GM12878 (cell line): ENCODE results near the gene NBPF3. TPM values are rescaled to one million over a fixed set of nuclear protein-coding genes. Genes with fewer than 3 reads are reported as not detected.
"Not testable (repeated sequence)": the region's sequence is repeated elsewhere in the genome, so short reads cannot be mapped to it uniquely, and the experiment has no call there.

Experiments used
- ATAC-seq: fragments of 200-7000 bp; cut with Tn5 transposase; 3 replicates; pipeline ENCODE4 v1.9.1; 2020; ENCODE audit warnings: mild to moderate bottlenecking, moderate library complexity
- BruUV-seq: library from RNA; stranded (reverse); fragments of 400-500 nt; replicated peaks from 2 replicates; lab custom pipeline; 2021; lab: Mats Ljungman, UMichigan
- CTCF ChIA-PET: fragments of 300-600 bp; sonication (Branson Sonifier 250); formaldehyde crosslinking; extraction: SDS; loops from one replicate; lab custom pipeline; 2021; ENCODE audit warnings: inconsistent platforms; lab: Yijun Ruan, JAX
- POLR2A ChIA-PET: fragments of 350-600 bp; formaldehyde crosslinking; extraction: SDS; loops from one replicate; lab custom pipeline; 2021; ENCODE audit warnings: inconsistent platforms; lab: Charles Lee
- RAD21 ChIA-PET: fragments of 300-600 bp; sonication (Branson Sonifier 250); formaldehyde crosslinking; loops from one replicate; lab custom pipeline; 2023; ENCODE audit warnings: antibody characterized with exemption; ENCODE audit not compliant: unreplicated experiment; lab: Charles Lee
- SMC1A ChIA-PET: fragments of 300-600 bp; sonication (Branson Sonifier 250); formaldehyde crosslinking; loops from one replicate; lab custom pipeline; 2023; ENCODE audit not compliant: unreplicated experiment, uncharacterized antibody; lab: Charles Lee
- DNase-seq: peaks from one replicate; pipeline ENCODE4 v3.0.0-alpha.2; 2011; ENCODE audit warnings: low read depth, low spot score
- FAIRE-seq: peaks from 3 replicates; lab custom pipeline; 2011; peaks lifted over from hg19 to GRCh38; lab: Jason Lieb, UNC
- H2AFZ ChIP-seq: 2 replicates; pipeline ENCODE4 v1.6.0; 2011; ENCODE audit warnings: low read depth, low read length, control low read depth; ENCODE audit not compliant: control insufficient read depth
- H3K27ac ChIP-seq: 2 replicates; pipeline ENCODE4 v1.5.1; 2011; ENCODE audit warnings: control low read depth; ENCODE audit not compliant: control insufficient read depth, insufficient read depth
- H3K27me3 ChIP-seq, 2 experiments: replicated peaks in 1 of 2; 2 replicates each; pipeline versions ENCODE4 v1.6.0 to v1.6.1; 2011; ENCODE audit warnings: low read length in 1 of 2; ENCODE audit not compliant: control insufficient read depth in 2 of 2, insufficient read depth in 2 of 2
- H3K36me3 ChIP-seq, 2 experiments: 2 replicates each; pipeline ENCODE4 v1.5.1; 2011; ENCODE audit warnings: low read length in 1 of 2; ENCODE audit not compliant: control insufficient read depth in 2 of 2, insufficient read depth in 2 of 2
- H3K4me1 ChIP-seq: 2 replicates; pipeline ENCODE4 v1.6.1; 2011; ENCODE audit warnings: mild to moderate bottlenecking, low read length, moderate library complexity, mixed read lengths; ENCODE audit not compliant: control insufficient read depth, insufficient read depth
- H3K4me2 ChIP-seq: 2 replicates; pipeline ENCODE4 v1.6.0; 2011; ENCODE audit warnings: control low read depth; ENCODE audit not compliant: control insufficient read depth, insufficient read depth
- H3K4me3 ChIP-seq: fragments of 200-600 bp; sonication (generic); 2 replicates; pipeline ENCODE4 v1.5.1; 2016
- H3K79me2 ChIP-seq: 2 replicates; pipeline ENCODE4 v1.6.0; 2011; ENCODE audit warnings: low read length; ENCODE audit not compliant: control insufficient read depth, insufficient read depth
- H3K9ac ChIP-seq: 2 replicates; pipeline ENCODE4 v1.8.0; 2011; ENCODE audit warnings: low read length, control low read depth, mixed read lengths; ENCODE audit not compliant: control insufficient read depth, insufficient read depth
- H3K9me3 ChIP-seq: replicated peaks from 3 replicates; pipeline ENCODE4 v1.5.1; 2011; ENCODE audit warnings: mild to moderate bottlenecking, low read length; ENCODE audit not compliant: control insufficient read depth, insufficient read depth
- H4K20me1 ChIP-seq: 2 replicates; pipeline ENCODE4 v1.6.0; 2011; ENCODE audit not compliant: control insufficient read depth, insufficient read depth
- BRCA1 ChIP-seq: IDR thresholded peaks from 2 replicates; pipeline ENCODE4 v1.6.1; 2011; ENCODE audit warnings: low read depth, low read length, improper control_type of control experiment
- GABPA ChIP-seq: IDR thresholded peaks from 2 replicates; pipeline ENCODE4 v1.6.1; 2014; ENCODE audit warnings: antibody characterized with exemption, low read depth, mild to moderate bottlenecking, inconsistent platforms
- PBX3 ChIP-seq: IDR thresholded peaks from 2 replicates; pipeline ENCODE4 v1.6.1; 2011; ENCODE audit warnings: mild to moderate bottlenecking, low read depth, low read length, moderate library complexity; ENCODE audit not compliant: insufficient replicate concordance
- RFX5 ChIP-seq: IDR thresholded peaks from 2 replicates; pipeline ENCODE4 v1.6.1; 2011; ENCODE audit warnings: low read depth, low read length, improper control_type of control experiment
- STAT3 ChIP-seq: IDR thresholded peaks from 2 replicates; pipeline ENCODE4 v1.6.1; 2011; ENCODE audit warnings: low read depth, low read length, improper control_type of control experiment
- USF1 ChIP-seq: IDR thresholded peaks from 2 replicates; pipeline ENCODE4 v1.6.1; 2011; ENCODE audit warnings: borderline replicate concordance, low read depth, mild to moderate bottlenecking, moderate library complexity, mixed read lengths, low read length; ENCODE audit not compliant: insufficient read depth; ENCODE audit errors: extremely low read length
- WGBS: methylation state at CpG from one replicate; pipeline ENCODE4 v1.1.6; 2016; ENCODE audit warnings: low lambda C conversion rate; ENCODE audit not compliant: insufficient replicate concordance, insufficient coverage; ENCODE audit errors: missing lambda C conversion rate; 5-methylcytosine and 5-hydroxymethylcytosine counted together
- in situ Hi-C: fragments of 300-500 bp; cut with MboI; formaldehyde crosslinking; loops from 9 replicates; pipeline ENCODE4 v1.14.3; 2018; ENCODE audit warnings: mixed read lengths
- intact Hi-C: fragments of 100-400 bp; cut with micrococcal nuclease; formaldehyde crosslinking; loops from one replicate; pipeline ENCODE4 v1.14.2; 2022; ENCODE audit not compliant: unreplicated experiment
- polyA plus RNA-seq, 11 experiments: library from polyadenylated mRNA; depleted of rRNA in 4 of 11; unstranded in 6 of 11; stranded (reverse) in 5 of 11; fragments of >200 nt; fragmentation: Nextera tagmentation in 4 of 11; fragmentation: Illumina TruSeq in 1 of 11; extraction: Ambion mirVana in 4 of 11; extraction: Trizol in 1 of 11; gene quantifications; 1 replicate in 1 of 11; 2 replicates in 10 of 11; pipeline versions ENCODE4 v1.2.1 to v1.2.3, GENCODE V29; 2011 to 2016; ENCODE audit warnings: inconsistent platforms in 2 of 11, missing spikeins in 2 of 11, low read depth in 1 of 11
- total RNA-seq, 4 experiments: library from RNA; depleted of rRNA in 3 of 4; stranded (reverse); fragments of >200 nt in 3 of 4; fragmentation: Illumina TruSeq in 1 of 4; extraction: Trizol in 1 of 4; gene quantifications; 2 replicates each; pipeline versions ENCODE4 v1.2.1 to v1.2.3, GENCODE V29; 2013 to 2021

The NBPF3 gene
- total and polyA plus RNA-seq, 10 of the 15 experiments (the other 5 are each of a cell fraction or from before 2014, with no cell fraction given), result 0.56 to 4.4 (median 2.7) TPM

- BruUV-seq, H3K9ac ChIP-seq, POLR2A ChIA-PET, SMC1A ChIA-PET, H3K9me3 ChIP-seq, FAIRE-seq, RAD21 ChIA-PET, H3K27me3 ChIP-seq, H3K4me1 ChIP-seq, DNase-seq, ATAC-seq, H3K4me3 ChIP-seq, H3K27ac ChIP-seq, H2AFZ ChIP-seq, H3K79me2 ChIP-seq, H4K20me1 ChIP-seq, CTCF ChIA-PET, in situ Hi-C loops, H3K4me2 ChIP-seq, intact Hi-C loops, H3K36me3 ChIP-seq: not testable (repeated sequence)
- 48% methylated on average over 9 of the region's 9 CpGs for WGBS
Observed at GRCh38 chr1:21401726-21402346, 38.1 kb upstream of the NBPF3 start.

- intact Hi-C loops, result no loop called here
- no peak overlapping the region for H3K9ac ChIP-seq
- BruUV-seq, result no TSS peak
- no peak for FAIRE-seq
- no peak overlapping the region for H2AFZ ChIP-seq
- ChIA-PET POLR2A (interaction anchor here (0.7 to 0.8 kb wide), 2 partner anchors 22 to 897 kb away, joined by 3 to 6 read pairs; no protein-coding TSS in a partner anchor), CTCF (interaction anchor here (0.6 kb wide), 1 partner anchor 160 kb away, joined by 3 read pairs; no protein-coding TSS in a partner anchor), RAD21 (no interaction called here), SMC1A (interaction anchor here (0.6 kb wide), 1 partner anchor 457 kb away, joined by 3 read pairs; no protein-coding TSS in a partner anchor)
- WGBS, result 0% methylated on average over 1 of the region's 2 CpGs
- H3K27me3 ChIP-seq, result no peaks in the 10 kb centered on the region; a peak in 1 of 4 replicates
- H4K20me1 ChIP-seq, result no peaks in the 10 kb centered on the region
- TF ChIP-seq STAT3, result no peak
- no peak for TF ChIP-seq USF1
- no peak for TF ChIP-seq PBX3
- no peak for TF ChIP-seq GABPA
- TF ChIP-seq RFX5, result peak; percentile 78
- TF ChIP-seq BRCA1, result no peak
- H3K4me1 ChIP-seq, result no peaks in the 10 kb centered on the region
- no peak for DNase-seq
- H3K27ac ChIP-seq, result no peak overlapping the region
- H3K79me2 ChIP-seq, result no peaks in the 10 kb centered on the region
- no peaks in the 10 kb centered on the region for H3K36me3 ChIP-seq
- in situ Hi-C loops, result no loop called here
- ATAC-seq, result no peak
- no peak overlapping the region for H3K4me3 ChIP-seq
- no peaks in the 10 kb centered on the region for H3K9me3 ChIP-seq
- H3K4me2 ChIP-seq, result no peak overlapping the region
Observed at GRCh38 chr1:21406659-21407058, 33.3 kb upstream of the NBPF3 start.
